Measurements from ENCODE around the gene CDADC1.

Gene CDADC1

GRCh38 chr13:49253310-49253709 lies 5.6 kb downstream of the CDADC1 start:
- Mint-ChIP-seq H3K27me3 (ENCODE audit: low read depth) (no peaks in the 10 kb centered on the region), H3K4me1 (ENCODE audit: low read depth) (peaks cover 47% of the 10 kb centered on the region), H3K36me3 (ENCODE audit: low read depth) (peaks cover 45% of the 10 kb centered on the region), H3K27ac (peak overlapping the region; percentile 47), H3K4me3 (peak overlapping the region; percentile 39), H3K9me3 (no peaks in the 10 kb centered on the region)
- DNase-seq (ENCODE audit: low spot score) = no peak

- Mint-ChIP-seq H3K36me3 (ENCODE audit: low read depth) (peaks cover 47% of the 10 kb centered on the region), H3K4me1 (ENCODE audit: low read depth) (peaks cover 43% of the 10 kb centered on the region), H3K9me3 (no peaks in the 10 kb centered on the region), H3K27ac (no peak overlapping the region), H3K27me3 (ENCODE audit: low read depth) (no peaks in the 10 kb centered on the region), H3K4me3 (peak overlapping the region; percentile 52)
- DNase-seq (ENCODE audit: low spot score) = no peak
Observed at GRCh38 chr13:49254007-49254406, 6.3 kb downstream of the CDADC1 start.

GRCh38 chr13:49256841-49257240 lies 9.1 kb downstream of the CDADC1 start:
- Mint-ChIP-seq H3K27ac (no peak overlapping the region), H3K9me3 (no peaks in the 10 kb centered on the region), H3K4me3 (no peak overlapping the region), H3K4me1 (ENCODE audit: low read depth) (peaks cover 29% of the 10 kb centered on the region), H3K27me3 (ENCODE audit: low read depth) (no peaks in the 10 kb centered on the region), H3K36me3 (ENCODE audit: low read depth) (peaks cover 50% of the 10 kb centered on the region)
- no peak for DNase-seq (ENCODE audit: low spot score)

- no peak for DNase-seq (ENCODE audit: low spot score)
- H3K4me3 Mint-ChIP-seq = peak overlapping the region; percentile 82
- H3K36me3 Mint-ChIP-seq (ENCODE audit: low read depth) = peaks cover 43% of the 10 kb centered on the region
- no peaks in the 10 kb centered on the region for H3K9me3 Mint-ChIP-seq
- H3K4me1 Mint-ChIP-seq (ENCODE audit: low read depth) = peaks cover 26% of the 10 kb centered on the region
- no peaks in the 10 kb centered on the region for H3K27me3 Mint-ChIP-seq (ENCODE audit: low read depth)
- peak overlapping the region; percentile 84 for H3K27ac Mint-ChIP-seq
Observed at GRCh38 chr13:49258089-49258796, 10.5 kb downstream of the CDADC1 start.

- DNase-seq (ENCODE audit: low spot score) = no peak
- H3K4me3 Mint-ChIP-seq = no peak overlapping the region
- H3K27ac Mint-ChIP-seq = no peak overlapping the region
- no peaks in the 10 kb centered on the region for H3K9me3 Mint-ChIP-seq
- H3K36me3 Mint-ChIP-seq (ENCODE audit: low read depth) = peaks cover 34% of the 10 kb centered on the region
- H3K27me3 Mint-ChIP-seq (ENCODE audit: low read depth) = no peaks in the 10 kb centered on the region
- H3K4me1 Mint-ChIP-seq (ENCODE audit: low read depth) = peaks cover 16% of the 10 kb centered on the region
Observed at GRCh38 chr13:49259586-49259985, 11.9 kb downstream of the CDADC1 start.

- Mint-ChIP-seq H3K4me1 (ENCODE audit: low read depth) (peaks cover 6% of the 10 kb centered on the region), H3K27me3 (ENCODE audit: low read depth) (no peaks in the 10 kb centered on the region), H3K4me3 (no peak overlapping the region), H3K9me3 (no peaks in the 10 kb centered on the region), H3K27ac (no peak overlapping the region), H3K36me3 (ENCODE audit: low read depth) (peaks cover 24% of the 10 kb centered on the region)
- no peak for DNase-seq (ENCODE audit: low spot score)
Observed at GRCh38 chr13:49262634-49263033, 14.9 kb downstream of the CDADC1 start.

- H3K4me1 Mint-ChIP-seq (ENCODE audit: low read depth) = no peaks in the 10 kb centered on the region
Observed at GRCh38 chr13:49265822-49266221, 18.1 kb downstream of the CDADC1 start.

GRCh38 chr13:49271264-49271663 lies 23.5 kb downstream of the CDADC1 start:
- Mint-ChIP-seq H3K4me1 (ENCODE audit: low read depth) (no peaks in the 10 kb centered on the region), H3K4me3 (no peak overlapping the region), H3K36me3 (ENCODE audit: low read depth) (peaks cover 16% of the 10 kb centered on the region), H3K27ac (no peak overlapping the region), H3K27me3 (ENCODE audit: low read depth) (no peaks in the 10 kb centered on the region), H3K9me3 (no peaks in the 10 kb centered on the region)
- DNase-seq (ENCODE audit: low spot score) = no peak

More at GRCh38 chr13:49265822-49266221, 18.1 kb downstream of the CDADC1 start:
- Mint-ChIP-seq H3K4me3 (no peak overlapping the region), H3K27me3 (ENCODE audit: low read depth) (no peaks in the 10 kb centered on the region), H3K36me3 (ENCODE audit: low read depth) (peaks cover 16% of the 10 kb centered on the region), H3K27ac (no peak overlapping the region), H3K9me3 (no peaks in the 10 kb centered on the region)
- no peak for DNase-seq (ENCODE audit: low spot score)

- peaks cover 11% of the 10 kb centered on the region for H3K36me3 Mint-ChIP-seq (ENCODE audit: low read depth)
- H3K9me3 Mint-ChIP-seq = no peaks in the 10 kb centered on the region
- H3K27me3 Mint-ChIP-seq (ENCODE audit: low read depth) = no peaks in the 10 kb centered on the region
- H3K4me1 Mint-ChIP-seq (ENCODE audit: low read depth) = no peaks in the 10 kb centered on the region
- no peak overlapping the region for H3K4me3 Mint-ChIP-seq
- no peak for DNase-seq (ENCODE audit: low spot score)
- no peak overlapping the region for H3K27ac Mint-ChIP-seq
Observed at GRCh38 chr13:49272296-49272695, 24.6 kb downstream of the CDADC1 start.

- no peaks in the 10 kb centered on the region for H3K9me3 Mint-ChIP-seq
- H3K36me3 Mint-ChIP-seq (ENCODE audit: low read depth) = peaks cover 3% of the 10 kb centered on the region
- H3K27ac Mint-ChIP-seq = no peak overlapping the region
- DNase-seq (ENCODE audit: low spot score) = no peak
- H3K4me1 Mint-ChIP-seq (ENCODE audit: low read depth) = no peaks in the 10 kb centered on the region
- no peak overlapping the region for H3K4me3 Mint-ChIP-seq
- no peaks in the 10 kb centered on the region for H3K27me3 Mint-ChIP-seq (ENCODE audit: low read depth)
Observed at GRCh38 chr13:49278211-49278610, 30.5 kb downstream of the CDADC1 start.

GRCh38 chr13:49279112-49279511 lies 31.4 kb downstream of the CDADC1 start:
- H3K4me3 Mint-ChIP-seq = no peak overlapping the region
- H3K27ac Mint-ChIP-seq = no peak overlapping the region
- no peak for DNase-seq (ENCODE audit: low spot score)
- peaks cover 2% of the 10 kb centered on the region for H3K4me1 Mint-ChIP-seq (ENCODE audit: low read depth)
- peaks cover 3% of the 10 kb centered on the region for H3K36me3 Mint-ChIP-seq (ENCODE audit: low read depth)
- H3K9me3 Mint-ChIP-seq = no peaks in the 10 kb centered on the region
- H3K27me3 Mint-ChIP-seq (ENCODE audit: low read depth) = no peaks in the 10 kb centered on the region

- Mint-ChIP-seq H3K4me3 (no peak overlapping the region), H3K36me3 (ENCODE audit: low read depth) (peaks cover 4% of the 10 kb centered on the region), H3K27me3 (ENCODE audit: low read depth) (no peaks in the 10 kb centered on the region), H3K9me3 (no peaks in the 10 kb centered on the region), H3K27ac (no peak overlapping the region), H3K4me1 (ENCODE audit: low read depth) (peaks cover 2% of the 10 kb centered on the region)
- no peak for DNase-seq (ENCODE audit: low spot score)
Observed at GRCh38 chr13:49279885-49280284, 32.2 kb downstream of the CDADC1 start.

GRCh38 chr13:49287995-49288394 lies 40.3 kb downstream of the CDADC1 start:
- Mint-ChIP-seq H3K27me3 (ENCODE audit: low read depth) (no peaks in the 10 kb centered on the region), H3K36me3 (ENCODE audit: low read depth) (peaks cover 3% of the 10 kb centered on the region), H3K27ac (no peak overlapping the region), H3K9me3 (no peaks in the 10 kb centered on the region), H3K4me3 (no peak overlapping the region), H3K4me1 (ENCODE audit: low read depth) (peaks cover 6% of the 10 kb centered on the region)
- no peak for DNase-seq (ENCODE audit: low spot score)

- Mint-ChIP-seq H3K4me1 (ENCODE audit: low read depth) (peaks cover 6% of the 10 kb centered on the region), H3K27ac (no peak overlapping the region), H3K36me3 (ENCODE audit: low read depth) (peaks cover 3% of the 10 kb centered on the region), H3K9me3 (no peaks in the 10 kb centered on the region), H3K27me3 (ENCODE audit: low read depth) (no peaks in the 10 kb centered on the region), H3K4me3 (no peak overlapping the region)
- no peak for DNase-seq (ENCODE audit: low spot score)
Observed at GRCh38 chr13:49288458-49288857, 40.7 kb downstream of the CDADC1 start.
